UCSD-AML1 (cell line): ENCODE results near the gene FOXO1.

Source experiments
- DNase-seq: peaks from one replicate; lab custom pipeline; 2025; ENCODE audit not compliant: unreplicated experiment; lab: John Stamatoyannopoulos, UW

Gene FOXO1

DNA sequence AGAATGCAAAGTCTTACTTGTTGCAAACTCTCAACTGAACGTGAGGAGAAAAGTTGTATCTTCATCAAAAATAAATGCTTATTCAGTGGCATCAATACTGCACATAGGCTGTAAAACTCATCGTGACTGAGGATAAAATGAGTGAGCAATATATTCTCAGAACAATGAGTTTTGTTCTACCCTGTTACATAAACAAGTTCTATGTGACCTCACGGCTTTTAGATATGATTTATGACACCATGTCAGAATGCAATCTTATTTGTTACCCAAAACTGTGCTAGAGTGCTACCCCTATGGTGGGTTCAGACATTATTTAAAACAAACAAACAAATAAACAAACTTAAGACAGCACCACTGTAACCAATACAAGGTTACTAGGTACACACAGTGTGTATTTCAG, 55.4 kb downstream of the FOXO1 start:
- no peak for DNase-seq

- no peak for DNase-seq
Observed at GRCh38 chr13:40609972-40610726, 56.3 kb downstream of the FOXO1 start.

- DNase-seq, result no peak
Observed at GRCh38 chr13:40608308-40608707, 58.1 kb downstream of the FOXO1 start.

DNA sequence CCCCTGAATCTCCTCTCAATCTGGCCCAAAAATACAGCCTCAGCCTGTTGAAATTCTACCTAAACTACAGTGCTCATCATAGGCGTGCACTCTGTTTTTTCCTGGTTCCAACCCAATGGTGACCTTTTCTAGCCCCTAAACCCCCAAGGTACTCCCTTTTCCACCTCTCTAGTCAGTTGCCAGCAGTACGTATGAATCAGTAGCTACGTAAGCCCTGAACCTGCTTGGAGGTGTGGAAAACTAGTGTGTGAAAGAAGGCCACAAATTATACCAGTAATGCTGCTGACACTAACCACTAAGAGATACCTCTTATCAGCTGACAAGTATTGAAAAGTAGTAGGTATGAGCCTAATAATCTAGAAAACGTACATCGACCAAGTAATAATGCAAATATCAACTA, 60.9 kb downstream of the FOXO1 start:
- DNase-seq, result no peak

GRCh38 chr13:40604135-40604534, 62.3 kb downstream of the FOXO1 start:
- DNase-seq, result no peak

- DNase-seq, result no peak
Observed at GRCh38 chr13:40600149-40600751, 66.2 kb downstream of the FOXO1 start.

GRCh38 chr13:40599747-40600146, 66.7 kb downstream of the FOXO1 start:
- DNase-seq, result no peak

DNA sequence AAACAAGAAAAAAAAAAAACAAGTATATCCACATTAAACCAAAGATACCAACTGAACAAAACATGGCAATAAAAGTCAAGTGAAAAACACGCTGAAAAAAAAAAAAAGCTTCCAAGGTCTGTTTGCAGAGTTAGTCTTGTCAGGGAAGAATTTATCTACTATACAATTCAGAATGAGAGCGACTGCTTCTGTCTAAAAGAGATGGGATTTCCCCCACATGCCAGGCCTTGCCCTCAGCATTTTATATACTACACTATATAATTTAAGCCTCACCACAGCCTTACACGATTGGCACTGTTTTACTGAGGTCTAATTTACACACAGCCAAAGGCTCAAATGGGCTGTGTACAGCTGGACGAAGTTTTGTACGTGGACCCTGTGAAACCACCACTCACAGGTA, 67.3 kb downstream of the FOXO1 start:
- DNase-seq, result no peak

GRCh38 chr13:40598569-40598968, 67.9 kb downstream of the FOXO1 start:
- no peak for DNase-seq

GRCh38 chr13:40597735-40598365, 68.6 kb downstream of the FOXO1 start:
- DNase-seq, result no peak

DNA sequence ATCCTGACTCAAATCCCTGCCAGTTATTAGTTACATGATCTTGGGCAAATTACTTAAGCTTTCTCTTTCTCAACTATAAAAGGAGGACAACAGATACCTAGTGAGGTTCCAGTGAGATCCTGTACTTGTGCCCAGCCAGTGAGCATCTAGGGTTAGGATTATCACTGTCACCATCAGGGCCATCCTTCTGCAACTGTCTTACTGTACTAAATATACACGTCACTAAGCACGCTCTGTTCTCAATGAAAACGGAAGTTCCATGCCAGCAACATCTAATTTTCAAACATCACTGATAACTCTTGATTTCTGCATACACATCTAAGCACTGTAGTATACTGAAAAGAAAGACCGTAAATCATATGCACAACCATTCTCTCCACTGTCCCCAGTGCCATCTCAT, 70.0 kb downstream of the FOXO1 start:
- DNase-seq, result no peak

DNA sequence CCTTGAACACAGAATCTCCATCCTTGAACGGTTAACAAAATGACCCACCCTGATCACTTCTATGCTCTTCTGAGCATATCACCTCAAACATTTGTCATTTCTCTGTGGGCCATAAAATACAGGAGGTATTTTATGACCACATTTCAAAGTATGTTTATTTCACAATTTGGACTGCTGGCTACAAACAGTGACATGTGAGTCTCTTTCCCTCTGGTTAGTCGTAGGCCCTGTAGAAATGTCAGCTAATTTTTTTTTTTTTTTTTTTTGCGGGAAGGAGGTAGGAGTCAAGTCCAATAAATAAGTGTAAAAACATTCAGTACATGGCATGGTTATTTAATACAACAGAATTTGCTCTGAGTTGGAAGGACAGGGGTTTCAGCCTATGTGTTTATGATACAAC, 70.7 kb downstream of the FOXO1 start:
- DNase-seq, result no peak

GRCh38 chr13:40592035-40592434, 74.4 kb downstream of the FOXO1 start:
- DNase-seq, result no peak

GRCh38 chr13:40591091-40591490, 75.3 kb downstream of the FOXO1 start:
- DNase-seq, result no peak

- DNase-seq, result no peak
Observed at GRCh38 chr13:40590112-40590862, 76.2 kb downstream of the FOXO1 start.

DNA sequence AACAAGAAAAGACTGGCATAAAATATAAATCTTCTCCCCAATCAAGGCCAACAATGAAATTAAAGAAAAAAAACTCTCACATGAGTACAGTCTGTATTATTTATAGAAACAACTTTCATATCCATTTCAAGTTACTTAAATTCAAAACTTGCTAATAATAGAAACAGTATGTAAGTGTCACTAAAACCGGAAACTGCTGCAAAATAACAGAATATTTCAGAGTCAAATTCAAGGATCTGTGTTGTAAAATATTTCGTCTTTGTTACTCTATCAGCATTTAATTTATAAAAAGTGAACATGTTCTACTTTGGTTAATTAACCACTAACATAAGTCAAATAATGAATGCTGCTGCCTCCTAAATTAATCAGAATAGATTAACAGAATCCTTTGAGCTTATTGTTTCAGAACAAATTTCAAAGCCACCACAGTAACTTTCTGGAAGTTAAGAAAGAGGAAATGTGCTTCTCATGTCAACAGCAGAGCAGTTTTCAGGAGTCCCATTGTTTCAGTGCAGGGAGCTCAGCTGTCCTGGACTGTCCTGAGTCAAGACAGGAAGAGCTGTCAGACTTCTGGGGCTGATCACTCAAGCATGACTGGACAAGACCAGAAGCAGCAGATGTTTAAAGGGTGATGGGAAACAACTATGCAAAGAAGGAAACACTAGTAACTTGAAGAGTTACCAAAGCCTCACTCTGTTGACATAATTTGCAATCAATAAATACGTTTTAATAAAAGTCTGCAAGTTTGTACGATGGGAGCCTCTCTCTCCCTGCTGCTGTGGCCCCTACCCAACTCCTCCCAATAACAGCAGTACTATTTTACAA, 76.9 kb downstream of the FOXO1 start:
- DNase-seq, result peak; percentile 61

DNA sequence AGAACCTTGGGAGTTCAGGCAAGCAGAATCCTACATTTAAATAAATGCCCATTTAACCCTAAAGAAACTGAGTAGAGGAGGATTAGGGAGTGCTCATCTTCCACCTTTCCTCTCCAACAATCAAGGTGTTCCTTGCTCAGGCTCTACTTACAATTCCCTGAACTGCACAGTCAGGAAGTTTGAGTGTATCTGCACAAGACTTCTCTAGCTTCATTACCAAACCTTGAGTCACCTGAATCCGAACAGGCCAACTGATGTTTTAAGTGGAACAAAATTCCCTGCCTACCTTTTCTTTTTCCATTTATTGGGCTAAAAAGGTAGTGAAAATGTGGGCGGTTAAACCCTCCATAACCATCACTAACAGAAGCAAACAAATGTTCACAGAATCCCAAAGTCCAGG, 78.3 kb downstream of the FOXO1 start:
- DNase-seq, result no peak

- DNase-seq, result no peak
Observed at GRCh38 chr13:40586886-40587565, 79.4 kb downstream of the FOXO1 start.

- no peak for DNase-seq
Observed at GRCh38 chr13:40585911-40586471, 80.5 kb downstream of the FOXO1 start.

GRCh38 chr13:40583738-40584137, 82.7 kb downstream of the FOXO1 start:
- no peak for DNase-seq
